GM19468 (cell line): ENCODE results near the gene TCF7.
"Not testable (repeated sequence)": the region's sequence is repeated elsewhere in the genome, so short reads cannot be mapped to it uniquely, and the experiment has no call there.

Source experiments
- ATAC-seq: cut with Tn5 transposase; IDR thresholded peaks from one replicate; pipeline ENCODE4 v1.9.1; 2021; ENCODE audit warnings: mild to moderate bottlenecking, moderate library complexity, moderate number of reproducible peaks; ENCODE audit not compliant: unreplicated experiment; ENCODE audit errors: extremely low read depth

The TCF7 gene

DNA sequence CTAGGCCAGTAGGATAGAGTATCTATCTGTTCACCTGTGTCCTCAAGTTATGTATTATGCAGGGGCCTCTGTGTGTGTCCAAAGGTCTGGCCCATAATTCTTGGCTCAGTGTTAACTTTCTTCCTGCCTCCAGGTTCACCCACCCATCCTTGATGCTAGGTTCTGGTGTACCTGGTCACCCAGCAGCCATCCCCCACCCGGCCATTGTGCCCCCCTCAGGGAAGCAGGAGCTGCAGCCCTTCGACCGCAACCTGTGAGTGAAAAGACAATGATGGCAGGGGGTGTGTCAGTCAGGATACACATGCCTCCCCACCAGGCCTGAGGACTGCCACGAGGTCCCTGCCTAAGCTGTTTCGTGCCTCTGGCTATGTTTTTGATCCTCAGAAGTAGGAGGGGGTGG lies 27.6 kb downstream of the TCF7 start:
- ATAC-seq = no peak

DNA sequence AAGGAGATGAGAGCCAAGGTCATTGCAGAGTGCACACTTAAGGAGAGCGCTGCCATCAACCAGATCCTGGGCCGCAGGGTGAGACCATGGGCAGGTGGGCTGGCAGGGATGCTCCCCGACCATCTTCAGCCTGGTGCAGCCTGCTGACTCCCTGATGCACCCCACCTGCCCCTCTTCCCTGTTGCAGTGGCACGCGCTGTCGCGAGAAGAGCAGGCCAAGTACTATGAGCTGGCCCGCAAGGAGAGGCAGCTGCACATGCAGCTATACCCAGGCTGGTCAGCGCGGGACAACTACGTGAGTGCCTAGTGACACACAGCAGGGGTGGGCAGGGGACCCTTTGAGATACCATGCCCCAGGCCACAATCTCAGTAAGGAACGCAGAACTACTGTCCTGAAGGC lies 28.3 kb downstream of the TCF7 start:
- ATAC-seq = no peak

DNA sequence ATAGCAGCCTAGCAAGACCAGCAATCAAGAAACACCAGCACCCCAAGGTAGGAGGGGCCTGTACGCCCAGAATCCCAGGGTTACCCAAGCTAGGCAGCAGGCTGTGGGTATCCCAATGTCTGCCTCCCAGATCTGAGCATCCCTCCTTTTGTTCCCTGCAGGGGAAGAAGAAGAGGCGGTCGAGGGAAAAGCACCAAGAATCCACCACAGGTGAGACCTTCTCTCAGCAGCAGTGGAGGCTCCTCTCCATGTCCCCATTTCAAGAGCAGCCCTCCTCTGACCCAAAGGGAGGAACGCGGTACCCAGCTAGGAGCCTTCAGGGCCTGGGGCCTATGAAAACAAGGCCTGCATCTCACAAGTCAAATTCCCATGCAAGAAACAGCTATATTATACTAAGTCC lies 28.9 kb downstream of the TCF7 start:
- ATAC-seq = no peak

DNA sequence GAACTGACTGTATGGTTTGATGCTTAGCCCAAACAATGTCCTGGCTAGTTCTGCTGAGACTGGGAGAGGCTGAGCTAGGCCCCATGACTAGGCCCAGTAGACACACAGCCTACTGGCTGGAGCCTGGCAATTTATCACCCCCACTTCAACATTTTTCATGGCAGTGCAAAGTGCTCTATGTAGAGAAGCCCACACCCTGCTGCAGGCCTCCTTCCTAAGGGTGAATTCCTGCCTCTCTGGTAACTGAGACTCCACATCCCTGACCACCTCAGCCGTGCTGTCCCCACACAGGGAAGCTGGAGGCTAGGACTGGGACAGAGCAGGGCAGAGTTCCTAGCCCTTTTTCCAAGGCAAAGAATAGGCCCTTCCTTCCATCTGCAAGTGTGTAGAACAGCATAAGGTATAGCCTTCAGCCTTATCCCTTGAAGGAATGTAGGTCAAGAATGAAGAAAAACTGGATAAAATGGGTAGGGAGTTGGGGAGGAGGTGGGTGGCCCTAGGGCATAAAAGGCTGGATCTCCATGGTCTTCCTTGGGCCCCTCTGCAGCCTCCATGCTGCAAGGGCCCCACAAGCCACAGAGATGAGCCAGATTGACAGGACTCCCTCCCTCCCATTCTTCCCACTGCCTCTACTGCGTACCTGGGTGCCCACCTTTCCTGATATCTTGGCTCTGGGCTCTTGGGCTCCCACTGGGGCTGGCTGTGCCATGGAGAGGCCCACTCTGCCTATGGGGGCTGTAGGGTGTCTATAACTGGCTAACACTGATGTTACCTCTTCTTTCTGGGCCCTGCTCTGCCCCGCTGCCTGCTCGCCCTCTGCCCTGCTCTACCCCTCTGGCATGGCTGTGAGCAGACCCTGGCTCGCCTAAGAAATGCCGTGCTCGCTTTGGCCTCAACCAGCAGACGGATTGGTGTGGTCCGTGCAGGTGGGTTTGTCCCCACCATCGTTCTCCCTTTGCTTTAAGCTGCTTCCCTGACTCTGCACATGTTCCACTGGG lies 29.8 kb downstream of the TCF7 start:
- no peak for ATAC-seq

DNA sequence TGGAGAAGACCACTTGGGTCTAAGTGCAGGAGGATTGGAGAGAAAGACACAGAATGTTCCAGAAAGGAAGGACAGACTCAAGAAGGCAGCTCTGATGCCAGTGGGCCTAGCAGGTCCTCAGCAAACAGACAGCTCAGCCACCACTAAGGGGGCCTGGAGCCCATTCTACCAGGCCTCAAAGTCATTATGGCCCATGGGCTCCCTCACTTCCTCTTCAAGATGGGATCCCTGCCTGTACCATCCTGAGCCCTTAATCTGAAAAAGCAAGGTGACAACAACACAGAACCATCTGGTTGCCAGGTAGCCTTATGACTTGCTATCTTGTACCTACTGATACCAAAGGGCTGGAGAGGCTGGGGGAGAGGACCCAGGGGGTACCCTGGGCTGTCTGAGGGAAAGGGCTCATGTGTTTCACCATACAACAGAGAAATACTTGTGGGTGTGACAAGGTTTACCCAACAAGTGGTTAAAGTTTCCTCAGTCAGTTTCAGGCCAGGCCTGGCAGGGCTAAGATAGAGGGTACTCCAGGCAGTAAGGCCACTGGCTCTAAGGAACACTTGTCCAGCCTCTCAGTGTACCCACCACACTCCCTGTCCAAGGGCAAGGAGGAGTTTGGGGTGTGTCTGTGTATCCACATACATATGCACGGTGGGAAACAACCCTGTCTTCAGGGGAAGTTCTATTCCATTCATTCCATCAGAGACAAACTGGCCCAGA lies 30.7 kb downstream of the TCF7 start:
- ATAC-seq = no peak

DNA sequence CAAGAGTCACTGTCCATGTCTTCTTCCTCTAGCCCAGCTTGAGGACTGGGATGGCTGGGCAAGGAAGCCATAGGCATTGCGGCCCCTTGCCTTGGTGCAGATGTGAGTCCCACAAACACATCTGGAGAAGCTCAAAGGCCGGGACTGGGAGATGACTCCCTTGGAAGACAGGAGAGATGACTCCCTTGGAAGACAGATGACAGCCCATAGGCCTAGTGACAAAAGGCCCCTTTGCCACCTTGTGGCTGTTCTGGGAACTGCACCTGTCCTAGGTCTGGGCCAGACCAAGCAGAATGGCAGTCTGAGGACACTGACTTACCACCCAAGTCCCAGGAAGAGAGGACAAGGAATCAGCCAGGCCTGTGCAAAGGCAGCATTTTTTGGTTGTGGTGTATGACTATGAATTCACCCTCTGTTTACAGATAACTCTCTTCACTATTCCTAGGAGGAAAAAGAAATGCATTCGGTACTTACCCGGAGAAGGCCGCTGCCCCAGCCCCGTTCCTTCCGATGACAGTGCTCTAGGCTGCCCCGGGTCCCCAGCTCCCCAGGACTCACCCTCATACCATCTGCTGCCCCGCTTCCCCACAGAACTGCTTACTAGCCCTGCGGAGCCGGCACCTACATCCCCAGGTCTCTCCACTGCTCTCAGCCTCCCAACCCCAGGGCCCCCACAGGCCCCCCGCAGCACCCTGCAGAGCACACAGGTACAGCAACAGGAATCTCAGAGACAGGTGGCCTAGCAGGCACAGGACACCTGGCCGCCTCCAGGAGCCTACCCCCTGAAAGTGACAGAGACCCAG lies 31.5 kb downstream of the TCF7 start:
- ATAC-seq = no peak

DNA sequence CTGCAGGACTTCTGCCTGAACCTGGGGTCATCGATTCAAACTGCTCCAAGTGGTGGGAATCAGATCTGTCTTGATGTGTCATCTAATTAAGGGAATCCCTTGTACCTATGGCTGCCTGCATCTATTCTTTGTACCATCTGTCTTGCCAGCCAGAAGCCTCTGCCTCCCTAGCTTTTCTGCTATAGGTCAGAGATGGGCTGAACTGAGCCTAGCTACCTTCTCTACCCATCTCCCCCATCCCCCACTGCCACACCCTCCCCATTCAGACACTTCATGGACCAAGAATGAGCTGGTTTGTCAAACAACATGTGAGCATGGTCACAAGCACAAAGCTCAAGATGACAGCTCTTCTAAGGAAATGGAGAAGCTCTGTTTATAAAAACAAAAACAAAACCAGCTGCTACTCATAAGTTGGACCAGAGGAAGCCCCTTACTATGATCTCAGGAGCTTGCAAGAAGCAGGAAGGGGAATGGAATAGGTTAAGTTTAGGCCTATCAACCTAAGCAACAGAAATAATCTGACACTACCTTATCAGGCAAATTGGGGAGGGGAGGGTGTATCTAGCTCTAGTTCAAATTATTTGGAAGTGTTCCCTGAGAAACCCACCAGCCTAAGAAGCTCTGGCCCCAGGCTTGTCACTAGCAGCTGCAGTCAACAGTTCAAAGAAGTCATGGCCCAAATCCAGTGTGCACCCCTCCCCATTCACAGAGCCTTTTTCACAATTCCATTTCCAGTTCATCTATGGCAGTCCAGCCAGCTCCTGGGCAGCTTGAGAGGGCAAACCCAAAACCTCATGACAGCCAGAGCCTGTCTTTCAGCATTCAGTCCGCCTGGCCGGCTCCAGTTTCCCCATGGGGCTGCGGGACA lies 32.4 kb downstream of the TCF7 start:
- no peak for ATAC-seq

DNA sequence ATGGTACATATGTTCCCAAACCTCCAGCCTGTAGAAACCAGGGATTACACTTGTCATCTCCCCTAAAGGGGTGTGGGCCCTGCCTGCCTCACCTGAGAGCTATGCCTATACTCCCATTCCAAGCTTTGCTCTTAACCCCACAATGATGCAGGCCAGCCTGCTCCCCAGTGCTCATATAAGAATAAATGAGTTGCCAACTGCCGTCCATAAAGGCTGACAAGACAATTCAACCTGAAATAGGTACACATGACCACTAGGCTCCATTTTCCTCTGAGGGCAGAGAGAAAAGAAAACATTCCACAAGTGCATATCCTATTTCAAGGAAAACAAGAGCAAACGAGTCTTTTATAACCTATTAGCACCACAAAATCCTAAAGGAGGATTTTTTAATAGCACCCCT lies 33.8 kb downstream of the TCF7 start:
- ATAC-seq = no peak

DNA sequence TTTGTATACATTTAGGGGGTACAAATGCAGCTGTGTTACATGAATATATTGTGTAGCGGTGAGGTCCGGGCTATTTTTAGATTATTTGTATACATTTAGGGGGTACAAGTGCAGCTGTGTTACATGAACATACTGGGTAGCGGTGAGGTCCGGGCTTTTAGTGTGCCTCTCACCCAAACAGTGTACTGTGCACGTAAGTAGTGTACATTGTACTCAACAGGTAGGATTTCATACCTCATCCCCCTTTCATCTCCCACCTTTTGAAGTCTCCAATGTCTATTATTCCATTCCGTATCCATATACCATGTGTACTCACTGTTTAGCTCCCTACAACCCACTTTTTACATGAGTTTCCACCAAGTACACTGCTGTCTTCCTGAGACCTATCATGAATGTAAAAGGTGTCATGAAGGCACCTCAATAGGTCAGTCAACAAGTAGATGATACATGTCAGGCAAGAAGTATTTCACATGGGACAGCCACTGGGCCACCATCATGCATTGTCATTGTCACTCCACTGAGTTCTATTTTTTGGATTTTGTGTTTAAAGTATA lies 34.6 kb downstream of the TCF7 start:
- ATAC-seq = no peak

DNA sequence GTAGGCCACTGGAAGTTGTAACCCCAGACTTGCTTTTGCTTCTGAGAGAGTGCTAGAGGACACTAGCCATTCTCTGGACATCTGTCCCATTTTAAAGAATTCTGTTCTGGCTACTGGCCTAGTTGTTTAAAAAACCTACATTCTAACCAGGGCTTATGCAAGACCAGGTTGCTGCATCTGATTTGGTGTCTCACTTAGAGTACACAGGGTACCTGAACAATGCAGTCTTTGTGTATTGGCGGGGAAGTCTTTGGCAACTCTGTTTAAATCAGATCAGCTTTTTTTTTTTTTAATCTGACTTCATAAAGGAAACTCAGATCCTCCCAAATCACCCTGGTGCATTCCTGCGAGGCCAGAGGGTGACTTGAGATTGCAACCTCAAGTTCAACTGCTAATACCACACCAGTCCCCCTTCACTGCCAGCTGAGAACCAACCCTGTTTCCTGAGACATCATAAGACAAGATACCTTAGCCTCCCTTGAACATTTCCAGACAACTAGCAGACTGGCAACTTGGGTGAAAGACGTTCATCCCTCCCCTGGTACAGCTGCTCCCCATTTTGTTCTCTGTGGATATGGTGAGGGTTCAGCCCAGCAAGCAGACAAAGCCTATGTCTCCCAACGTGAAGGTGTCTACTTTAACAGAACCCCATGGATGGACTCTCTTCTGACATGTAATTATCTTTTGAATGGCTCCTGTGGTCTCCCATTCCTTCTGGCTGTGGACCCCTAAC lies 35.3 kb downstream of the TCF7 start:
- ATAC-seq = no peak

DNA sequence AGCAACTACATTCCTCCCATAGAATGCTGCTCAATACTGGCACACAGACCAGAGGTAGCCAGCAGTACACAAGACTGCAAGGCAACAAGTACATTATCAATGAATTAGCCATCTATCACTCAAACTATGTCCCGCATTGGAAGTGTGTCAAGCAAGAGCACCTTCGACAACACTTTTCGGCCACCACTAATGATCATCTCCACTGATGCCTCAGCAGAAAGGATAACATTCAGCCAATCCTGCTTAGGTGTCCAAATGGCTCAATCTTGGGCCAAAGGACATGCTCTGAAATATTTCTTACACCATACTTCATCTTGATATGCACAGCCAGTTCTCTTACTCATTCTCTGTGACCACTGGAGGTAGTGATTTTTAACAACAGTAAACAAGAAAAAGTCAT lies 37.2 kb downstream of the TCF7 start:
- ATAC-seq = no peak

DNA sequence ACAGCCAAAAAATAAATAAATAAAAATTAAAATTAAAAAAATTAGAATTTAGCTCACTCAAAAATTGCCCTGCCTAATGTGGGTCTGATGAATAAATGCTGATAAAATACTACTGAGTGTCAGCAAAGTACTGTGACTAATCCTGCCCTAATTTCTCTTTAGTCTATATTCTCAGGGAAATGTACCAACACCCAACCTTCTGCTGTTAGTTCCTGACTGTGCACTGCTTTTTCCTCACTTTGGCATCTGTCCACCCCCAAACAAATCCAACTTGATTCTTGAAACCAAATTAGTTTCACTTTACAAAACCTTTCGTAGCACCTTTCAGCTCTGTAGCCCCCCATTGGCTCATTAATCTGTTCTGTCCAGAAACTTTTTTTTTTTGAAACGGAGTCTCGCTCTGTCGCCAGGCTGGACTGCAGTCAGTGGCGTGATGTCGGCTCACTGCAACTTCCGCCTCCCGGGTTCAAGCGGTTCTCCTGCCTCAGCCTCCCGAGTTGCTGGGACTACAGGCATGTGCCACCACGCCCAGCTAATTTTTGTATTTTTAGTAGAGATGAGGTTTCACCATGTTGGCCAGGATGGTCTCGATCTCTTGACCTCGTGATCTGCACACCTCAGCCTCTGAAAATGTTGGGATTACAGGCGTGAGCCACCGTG lies 37.8 kb downstream of the TCF7 start:
- ATAC-seq = not testable (repeated sequence)

DNA sequence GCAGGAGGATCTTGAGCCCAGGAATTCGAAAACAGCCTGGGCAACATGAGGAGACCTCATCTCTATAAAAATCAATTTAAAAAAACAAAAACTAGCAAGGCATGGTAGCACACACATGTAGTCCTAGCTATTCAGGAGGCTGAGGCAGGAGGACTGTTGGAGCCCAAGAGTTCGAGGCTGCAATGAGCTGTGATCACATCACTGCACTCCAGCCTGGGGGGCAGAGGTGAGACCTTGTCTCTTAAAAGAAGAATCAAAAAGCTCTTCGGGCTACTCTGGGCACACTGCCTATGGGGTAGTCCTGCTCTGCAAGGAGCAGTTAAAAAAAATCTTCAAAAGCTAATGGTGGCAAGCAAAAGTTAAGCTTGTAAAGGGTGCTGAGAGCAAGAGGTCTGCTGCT lies 38.8 kb downstream of the TCF7 start:
- ATAC-seq = no peak

DNA sequence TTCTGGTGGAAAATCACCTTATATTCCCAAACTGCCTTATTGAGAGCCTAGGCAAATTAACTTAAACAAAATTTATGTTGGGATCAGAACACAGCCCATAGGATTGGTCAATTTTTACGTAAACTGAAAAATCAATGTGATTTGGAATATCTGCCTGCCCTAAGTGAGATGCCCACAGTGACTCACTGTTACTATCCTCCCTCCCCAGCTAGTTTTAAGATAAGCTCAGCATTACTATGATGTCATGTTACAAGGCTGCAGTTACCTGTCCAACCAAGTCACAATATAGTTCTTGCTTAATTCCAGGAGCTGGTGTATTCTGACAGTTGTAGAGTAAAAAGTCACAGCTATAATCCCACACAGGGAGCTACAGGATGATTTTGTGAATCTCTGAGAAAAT lies 39.2 kb downstream of the TCF7 start:
- ATAC-seq = no peak

DNA sequence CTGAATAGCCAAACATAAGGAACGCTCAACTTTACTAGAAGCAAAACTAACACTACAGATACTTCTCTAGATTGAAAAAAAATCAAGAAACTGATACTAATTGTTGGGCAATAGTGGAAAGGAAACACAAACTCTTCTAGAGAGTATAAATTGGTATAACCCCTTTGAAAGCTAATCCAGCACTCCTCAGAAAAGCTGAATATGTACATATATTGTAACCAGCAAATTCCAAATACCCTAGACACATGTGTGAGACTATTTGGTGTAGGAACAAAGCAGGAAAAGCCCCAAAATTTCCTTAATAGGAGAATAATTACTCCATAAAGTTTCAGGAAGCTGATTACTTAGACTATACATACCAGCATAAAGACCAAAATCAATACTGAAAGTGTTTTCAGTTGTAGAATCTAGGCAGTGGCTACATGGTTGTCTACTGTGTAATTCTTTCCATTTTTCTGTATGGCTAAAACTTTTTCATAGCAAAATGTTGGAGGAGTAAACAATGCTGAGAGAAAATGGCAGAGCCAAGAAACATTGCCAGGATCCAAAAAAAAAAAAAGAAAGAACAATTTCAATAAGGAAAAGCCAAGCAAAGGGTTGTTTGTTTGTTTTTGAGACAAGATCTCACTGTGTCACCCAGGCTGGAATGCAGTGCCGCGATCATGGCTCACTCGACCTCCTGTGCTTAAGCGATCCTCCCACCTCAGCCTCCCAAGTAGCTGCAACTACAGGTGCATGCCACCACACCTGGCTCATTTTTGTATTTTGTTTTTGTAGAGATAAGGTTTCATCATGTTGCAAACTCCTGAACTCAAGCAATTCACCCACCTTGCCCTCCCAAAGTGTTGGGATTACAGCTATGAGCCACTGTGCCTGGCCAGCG lies 47.3 kb downstream of the TCF7 start:
- ATAC-seq = no peak

DNA sequence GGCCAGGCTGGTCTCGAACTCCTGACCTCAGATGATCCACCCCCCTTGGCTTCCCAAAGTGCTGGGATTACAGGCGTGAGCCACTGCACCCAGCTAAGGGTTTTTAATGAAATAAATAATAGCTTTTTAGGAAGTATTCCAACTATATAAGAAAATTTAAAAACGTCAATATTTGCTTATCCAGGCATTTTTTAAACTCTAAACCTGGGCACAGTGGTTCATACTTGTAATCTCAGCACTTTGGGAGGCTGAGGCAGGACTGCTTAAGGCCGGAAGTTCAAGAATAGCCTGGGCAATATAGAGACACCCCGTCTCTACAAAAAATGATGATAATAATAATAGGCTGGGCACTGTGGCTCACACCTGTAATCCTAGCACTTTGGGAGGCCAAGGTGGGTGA lies 48.1 kb downstream of the TCF7 start:
- no peak for ATAC-seq

DNA sequence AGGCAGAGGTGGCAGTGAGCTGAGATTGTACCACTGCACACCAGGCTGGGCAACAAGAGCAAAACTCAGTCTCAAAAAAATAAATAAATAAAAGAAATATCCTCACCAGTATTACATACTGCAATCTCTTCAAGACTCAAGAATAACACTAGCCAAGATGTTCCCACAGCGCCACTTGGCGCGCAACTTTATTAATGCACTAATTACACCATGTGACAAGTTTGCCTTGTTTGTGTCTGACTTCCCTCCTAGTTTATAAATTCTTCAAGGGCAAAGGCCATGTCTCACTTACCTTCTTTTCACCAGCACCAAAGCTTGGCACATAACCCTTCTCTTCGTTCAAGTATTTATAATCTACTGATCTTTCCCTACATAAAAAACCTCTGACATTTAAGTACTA lies 57.5 kb downstream of the TCF7 start:
- no peak for ATAC-seq
